Cardiac fibroblast (primary cell): Measurements from ENCODE around the gene SLAMF6.
"Not testable (repeated sequence)": the region's sequence is repeated elsewhere in the genome, so short reads cannot be mapped to it uniquely, and the experiment has no call there.

Source experiments
- DNase-seq, 2 donors: peaks; one replicate each; pipeline versions ENCODE4 v3.0.0 to v3.0.0-alpha.2; 2010; ENCODE audit warnings: low read depth in 2 of 2
- H3K4me3 ChIP-seq, 2 donors: replicated peaks in 1 of 2; 1 replicate in 1 of 2; 2 replicates in 1 of 2; pipeline ENCODE4 v1.5.1; 2011; ENCODE audit warnings: low read depth in 2 of 2, low read length in 2 of 2, mild to moderate bottlenecking in 2 of 2, moderate library complexity in 1 of 2
- TF ChIP-seq, protein P1 (sequence below): IDR thresholded peaks from one replicate; pipeline ENCODE4 v1.5.1; 2011; ENCODE audit warnings: low read depth, mild to moderate bottlenecking, low read length, inconsistent platforms

SLAMF6 gene

DNA sequence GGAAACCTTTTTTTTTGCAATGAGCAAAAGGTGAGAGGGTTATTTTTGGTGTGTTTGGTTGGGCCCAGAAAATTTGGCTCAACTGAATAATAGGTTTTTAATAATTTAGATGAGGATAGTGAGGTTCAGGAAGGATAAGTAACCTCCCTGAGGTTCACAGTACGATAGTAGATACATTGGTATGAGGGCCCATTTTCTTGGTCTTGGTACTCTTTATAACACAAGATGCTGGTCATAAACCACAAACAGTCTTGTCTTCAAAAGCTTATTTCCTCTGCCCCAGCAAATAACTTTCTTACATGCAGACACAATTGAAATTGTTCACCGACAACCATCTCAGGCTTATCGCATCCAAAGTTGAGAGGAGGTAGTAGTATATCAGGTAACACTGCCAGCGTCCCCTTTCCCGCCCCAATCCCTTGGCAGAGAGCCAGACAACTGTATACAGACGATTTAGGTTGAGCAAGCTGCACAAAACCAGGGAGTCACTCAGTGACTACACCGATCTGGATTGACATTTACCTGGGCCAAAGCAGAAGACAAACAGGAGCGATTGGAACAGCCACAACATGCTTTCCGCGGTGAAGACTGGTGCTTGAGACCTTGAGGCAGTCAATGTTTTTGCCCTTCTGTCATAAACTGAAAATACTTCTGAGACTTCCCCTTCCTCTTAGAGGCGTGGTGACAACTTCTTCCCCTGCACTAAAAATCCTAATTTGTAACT, at the start of gene SLAMF6:
SLAMF6 (minus strand) TSS at position 634 of the 724 bp plus-strand sequence; CDS start at position 571, 63 bp downstream.
- H3K4me3 ChIP-seq: no peak within 1 kb of the TSS
- TF ChIP-seq, protein P1, sequence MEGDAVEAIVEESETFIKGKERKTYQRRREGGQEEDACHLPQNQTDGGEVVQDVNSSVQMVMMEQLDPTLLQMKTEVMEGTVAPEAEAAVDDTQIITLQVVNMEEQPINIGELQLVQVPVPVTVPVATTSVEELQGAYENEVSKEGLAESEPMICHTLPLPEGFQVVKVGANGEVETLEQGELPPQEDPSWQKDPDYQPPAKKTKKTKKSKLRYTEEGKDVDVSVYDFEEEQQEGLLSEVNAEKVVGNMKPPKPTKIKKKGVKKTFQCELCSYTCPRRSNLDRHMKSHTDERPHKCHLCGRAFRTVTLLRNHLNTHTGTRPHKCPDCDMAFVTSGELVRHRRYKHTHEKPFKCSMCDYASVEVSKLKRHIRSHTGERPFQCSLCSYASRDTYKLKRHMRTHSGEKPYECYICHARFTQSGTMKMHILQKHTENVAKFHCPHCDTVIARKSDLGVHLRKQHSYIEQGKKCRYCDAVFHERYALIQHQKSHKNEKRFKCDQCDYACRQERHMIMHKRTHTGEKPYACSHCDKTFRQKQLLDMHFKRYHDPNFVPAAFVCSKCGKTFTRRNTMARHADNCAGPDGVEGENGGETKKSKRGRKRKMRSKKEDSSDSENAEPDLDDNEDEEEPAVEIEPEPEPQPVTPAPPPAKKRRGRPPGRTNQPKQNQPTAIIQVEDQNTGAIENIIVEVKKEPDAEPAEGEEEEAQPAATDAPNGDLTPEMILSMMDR: no peak
- no peak for DNase-seq

DNA sequence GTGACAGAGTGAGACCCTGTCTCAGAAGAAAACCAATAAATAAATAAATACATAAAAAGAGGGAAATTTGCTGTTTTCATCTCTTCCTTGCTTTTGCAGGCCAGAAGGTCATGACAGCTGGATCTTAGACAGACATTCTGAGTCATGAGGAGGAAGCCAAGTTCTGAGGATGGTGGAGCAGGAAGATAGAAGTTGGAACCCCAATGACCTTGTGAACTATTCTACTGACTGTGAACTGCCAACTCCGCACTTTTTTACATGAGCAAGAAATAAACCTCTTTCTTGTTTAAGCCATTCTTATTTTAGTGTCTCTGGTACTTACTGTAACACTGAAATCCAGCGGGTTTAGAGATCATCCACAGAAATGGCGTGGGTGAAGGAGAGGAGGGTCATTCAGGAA, 47.8 kb upstream of the SLAMF6 start:
- no peak overlapping the region for H3K4me3 ChIP-seq
- TF ChIP-seq, protein P1: no peak
- DNase-seq: no peak

DNA sequence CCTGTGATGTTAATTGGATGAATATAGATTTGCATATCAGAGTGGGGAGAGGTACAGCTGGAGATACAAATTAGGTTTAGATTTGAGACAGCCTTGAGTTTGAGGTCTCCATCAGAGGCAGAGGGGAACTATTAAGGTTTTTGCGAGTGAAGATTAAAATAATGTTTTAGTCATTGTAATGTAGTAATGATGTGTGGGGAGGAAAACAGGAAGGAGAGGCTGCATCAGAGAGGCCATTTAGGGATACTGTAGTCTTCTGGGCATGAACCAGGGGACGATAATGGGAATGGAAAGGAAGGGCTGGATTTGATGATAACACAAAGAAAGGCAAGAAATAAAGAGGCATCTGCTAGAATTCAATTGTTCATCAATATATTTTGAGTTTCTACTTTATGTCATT, 46.8 kb upstream of the SLAMF6 start:
- H3K4me3 ChIP-seq: no peak overlapping the region
- TF ChIP-seq, protein P1: no peak
- DNase-seq: no peak

DNA sequence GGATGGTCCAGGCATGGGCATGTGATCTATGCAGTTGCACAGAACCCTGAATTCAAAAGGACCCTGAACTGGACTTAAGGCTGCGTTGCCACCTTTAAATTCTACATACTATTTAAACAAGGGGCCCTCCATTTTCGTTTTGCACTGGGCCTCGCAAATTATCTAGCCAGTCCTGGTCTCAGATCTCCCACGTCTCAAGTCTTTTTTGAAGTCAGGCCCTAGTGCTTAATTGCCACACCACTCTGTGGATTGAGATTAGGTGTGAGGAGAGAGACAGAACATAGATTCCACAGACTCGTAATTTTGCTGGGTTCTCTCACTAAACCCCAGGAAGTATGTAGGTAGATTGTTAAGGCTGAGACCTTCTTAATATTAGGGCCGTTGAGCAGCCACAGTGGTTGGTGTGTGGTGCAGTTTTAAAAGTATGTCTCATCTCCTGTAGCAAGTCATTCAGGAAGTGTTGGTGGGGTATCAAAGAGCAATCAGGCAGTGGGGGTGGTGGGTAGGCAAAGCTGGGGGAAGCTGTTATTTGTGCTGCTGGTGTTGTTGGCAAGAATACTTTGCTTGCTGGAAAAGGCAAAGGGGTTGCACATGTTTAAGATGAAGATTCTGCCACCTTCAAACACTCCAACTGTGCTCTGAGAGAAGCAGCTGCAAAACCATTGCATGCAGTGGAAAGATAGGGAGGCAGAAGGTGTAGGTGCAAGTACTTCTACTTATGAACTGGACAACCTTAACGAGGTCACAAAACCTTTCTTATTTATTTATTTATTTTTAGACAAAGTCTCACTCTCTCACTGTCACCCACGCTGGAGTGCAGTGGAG, 45.0 kb upstream of the SLAMF6 start:
- TF ChIP-seq, protein P1: no peak
- no peak for DNase-seq
- H3K4me3 ChIP-seq: no peak overlapping the region

DNA sequence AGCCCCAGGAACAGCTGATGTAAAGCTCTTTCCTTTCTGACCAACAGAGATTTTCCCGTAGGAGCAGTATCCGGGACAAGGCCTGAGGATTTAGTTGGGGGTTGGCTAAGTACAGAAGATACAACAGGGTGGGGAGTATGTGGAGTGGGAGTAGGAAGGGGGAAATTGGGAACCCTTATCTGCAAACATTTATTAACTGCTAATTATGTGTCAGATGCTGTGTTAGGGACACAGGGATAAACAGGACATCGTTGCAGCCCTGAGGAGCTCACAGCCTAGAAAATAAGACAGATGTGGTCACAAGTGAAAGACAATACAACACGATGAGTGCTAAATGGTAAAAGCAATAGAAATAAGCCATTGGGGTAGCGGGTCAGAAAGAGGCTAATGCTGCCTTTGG, 44.3 kb upstream of the SLAMF6 start:
- TF ChIP-seq, protein P1: no peak
- DNase-seq: no peak
- no peak overlapping the region for H3K4me3 ChIP-seq

DNA sequence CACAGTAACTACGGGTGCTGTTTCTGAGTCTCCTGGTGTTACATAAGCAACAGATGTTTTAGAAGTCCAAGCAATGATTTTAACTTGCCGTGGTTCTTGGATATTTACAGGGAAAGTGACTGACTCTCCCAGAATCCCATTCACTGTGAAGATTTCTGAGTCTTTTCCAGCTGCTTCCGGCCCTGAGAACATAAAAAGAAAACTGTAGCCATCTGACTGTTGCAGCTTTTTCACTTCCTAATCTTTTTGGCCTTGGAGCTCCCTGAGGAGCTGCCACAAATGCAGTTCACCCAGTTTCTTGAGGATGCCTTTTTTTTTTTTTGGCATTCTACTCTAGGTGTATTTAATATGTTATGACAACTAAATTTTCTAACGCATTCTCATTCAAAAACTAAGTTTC, 42.5 kb upstream of the SLAMF6 start:
- TF ChIP-seq, protein P1: no peak
- no peak overlapping the region for H3K4me3 ChIP-seq
- DNase-seq: no peak

DNA sequence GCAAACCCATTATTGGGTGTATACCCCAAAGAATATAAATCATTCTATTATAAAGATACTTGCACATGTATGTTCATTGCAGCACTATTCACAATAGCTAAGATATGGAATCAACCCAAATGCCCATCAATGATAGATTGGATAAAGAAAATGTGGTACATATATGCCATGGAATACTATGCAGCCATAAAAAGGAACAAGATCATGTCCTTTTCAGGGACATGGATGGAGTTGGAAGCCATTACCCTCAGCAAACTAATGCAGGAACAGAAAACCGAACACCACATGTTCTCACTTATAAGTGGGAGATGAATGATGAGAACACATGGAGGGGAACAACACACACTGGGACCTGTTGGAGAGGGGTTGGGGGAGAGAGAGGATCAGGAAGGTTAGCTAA, 40.2 kb upstream of the SLAMF6 start:
- DNase-seq, H3K4me3 ChIP-seq: not testable (repeated sequence)

DNA sequence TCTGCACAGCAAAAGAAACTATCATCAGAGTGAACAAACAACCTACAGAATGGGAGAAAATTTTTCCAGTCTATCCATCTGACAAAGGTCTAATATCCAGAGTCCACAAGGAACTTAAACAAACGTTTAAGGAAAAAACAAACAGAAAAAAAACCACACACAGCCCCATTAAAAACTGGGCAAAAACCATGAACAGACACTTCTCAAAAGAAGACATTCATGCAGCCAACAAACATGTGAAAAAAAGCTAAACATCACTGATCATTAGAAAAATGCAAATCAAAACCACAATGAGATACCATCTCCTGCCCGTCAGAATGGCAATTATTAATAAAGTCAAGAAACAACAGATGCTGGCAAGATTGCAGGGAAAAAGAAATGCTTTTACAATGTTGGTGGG, 39.7 kb upstream of the SLAMF6 start:
- not testable (repeated sequence) for H3K4me3 ChIP-seq, DNase-seq
